GM23338 (cell line): ENCODE measurements around the gene TPO. TPM values are rescaled to one million over a fixed set of nuclear protein-coding genes. Genes with fewer than 3 reads are reported as not detected.

Source experiments
- ATAC-seq: fragments of 200-7000 bp; cut with Tn5 transposase; 3 replicates; pipeline ENCODE4 v1.9.1; 2020
- DNase-seq: peaks from one replicate; pipeline ENCODE4 v3.0.0-alpha.2; 2015; ENCODE audit warnings: low spot score
- H2AFZ ChIP-seq: fragments of 200-600 bp; sonication (generic); 2 replicates; pipeline ENCODE4 v1.8.0; 2016; ENCODE audit warnings: antibody characterized with exemption, mild to moderate bottlenecking, moderate library complexity
- H3F3A ChIP-seq: fragments of 200-600 bp; sonication (generic); replicated peaks from 2 replicates; pipeline ENCODE4 v1.8.0; 2017; ENCODE audit warnings: antibody characterized with exemption, mixed run types, low read depth
- H3K27ac ChIP-seq: fragments of 200-600 bp; sonication (generic); 2 replicates; pipeline ENCODE4 v1.6.1; 2016; ENCODE audit warnings: low read depth
- H3K27me3 ChIP-seq: fragments of 200-600 bp; sonication (generic); 2 replicates; pipeline ENCODE4 v1.8.0; 2016; ENCODE audit warnings: mild to moderate bottlenecking, mixed run types, moderate library complexity; ENCODE audit not compliant: insufficient read depth
- H3K36me3 ChIP-seq: fragments of 200-600 bp; sonication (generic); 2 replicates; pipeline ENCODE4 v1.8.0; 2016; ENCODE audit warnings: mild to moderate bottlenecking; ENCODE audit not compliant: insufficient read depth
- H3K4me1 ChIP-seq: fragments of 200-600 bp; sonication (generic); 2 replicates; pipeline ENCODE4 v1.8.0; 2016; ENCODE audit warnings: mild to moderate bottlenecking, moderate library complexity; ENCODE audit not compliant: insufficient read depth
- H3K4me2 ChIP-seq: fragments of 200-600 bp; sonication (generic); 2 replicates; pipeline ENCODE4 v1.7.1; 2017; ENCODE audit warnings: mixed run types
- H3K4me3 ChIP-seq: fragments of 200-600 bp; sonication (generic); 2 replicates; pipeline ENCODE4 v1.6.1; 2016; ENCODE audit warnings: mixed run types
- H3K79me2 ChIP-seq: fragments of 200-600 bp; sonication (generic); replicated peaks from 2 replicates; pipeline ENCODE4 v1.8.0; 2017; ENCODE audit warnings: mild to moderate bottlenecking; ENCODE audit not compliant: insufficient read depth
- H3K9me2 ChIP-seq: fragments of 200-600 bp; sonication (generic); 2 replicates; pipeline ENCODE4 v1.8.0; 2017; ENCODE audit not compliant: insufficient read depth
- H4K20me1 ChIP-seq: fragments of 200-600 bp; sonication (generic); replicated peaks from 2 replicates; pipeline ENCODE4 v1.8.0; 2017; ENCODE audit warnings: mild to moderate bottlenecking; ENCODE audit not compliant: insufficient read depth
- H3K27ac Mint-ChIP-seq: 2 replicates; pipeline ENCODE4 v1.8.0; 2020; ENCODE audit warnings: inconsistent platforms, mild to moderate bottlenecking, moderate library complexity, mixed read lengths
- H3K27me3 Mint-ChIP-seq: 3 replicates; pipeline ENCODE4 v1.8.0; 2022; ENCODE audit warnings: low read depth, mild to moderate bottlenecking, moderate library complexity, mixed read lengths, inconsistent platforms; ENCODE audit not compliant: insufficient read depth, poor library complexity
- H3K36me3 Mint-ChIP-seq: 3 replicates; pipeline ENCODE4 v1.8.0; 2021; ENCODE audit warnings: low read depth, mild to moderate bottlenecking, inconsistent platforms, moderate library complexity, mixed read lengths
- H3K4me1 Mint-ChIP-seq: 3 replicates; pipeline ENCODE4 v1.8.0; 2020; ENCODE audit warnings: mild to moderate bottlenecking, inconsistent platforms, mixed read lengths
- H3K4me3 Mint-ChIP-seq: 3 replicates; pipeline ENCODE4 v1.8.0; 2021; ENCODE audit warnings: moderate library complexity, mild to moderate bottlenecking, inconsistent platforms, mixed read lengths
- H3K9me3 Mint-ChIP-seq: 3 replicates; pipeline ENCODE4 v1.8.0; 2020; ENCODE audit warnings: moderate library complexity, mild to moderate bottlenecking, inconsistent platforms, mixed read lengths
- CREB1 ChIP-seq: fragments of 250-450 bp; sonication (Bioruptor Pico); IDR thresholded peaks from 2 replicates; pipeline ENCODE4 v1.5.0; 2020; ENCODE audit warnings: low read depth, mild to moderate bottlenecking, moderate library complexity
- EZH2 ChIP-seq: fragments of 200-600 bp; sonication (generic); IDR thresholded peaks from one replicate; pipeline ENCODE4 v1.8.0; 2017; ENCODE audit warnings: antibody characterized with exemption, mild to moderate bottlenecking, low read depth; ENCODE audit not compliant: unreplicated experiment
- EZH2phosphoT487 ChIP-seq: fragments of 200-600 bp; sonication (generic); IDR thresholded peaks from one replicate; pipeline ENCODE4 v1.8.1; 2018; ENCODE audit warnings: antibody characterized with exemption; ENCODE audit not compliant: unreplicated experiment
- JUNB ChIP-seq: IDR thresholded peaks from one replicate; pipeline ENCODE4 v1.6.1; 2016; ENCODE audit warnings: antibody characterized with exemption; ENCODE audit not compliant: unreplicated experiment
- REST ChIP-seq: IDR thresholded peaks from one replicate; pipeline ENCODE4 v1.6.1; 2018; ENCODE audit warnings: antibody characterized with exemption; ENCODE audit not compliant: unreplicated experiment
- ZNF331 ChIP-seq: fragments of 250-450 bp; sonication (Bioruptor Pico); IDR thresholded peaks from 2 replicates; pipeline ENCODE4 v1.5.0; 2020; ENCODE audit warnings: low read depth, mild to moderate bottlenecking, moderate library complexity
- polyA plus RNA-seq: library from polyadenylated mRNA; unstranded; fragments of >200 nt; fragmentation: Nextera tagmentation; extraction: Ambion mirVana; gene quantifications from 2 replicates; pipeline ENCODE4 v1.2.1, GENCODE V29; 2016
- total RNA-seq: library from RNA; depleted of rRNA; stranded (reverse); fragments of >200 nt; shearing (Covaris generic); gene quantifications from 2 replicates; pipeline ENCODE4 v1.2.3, GENCODE V29; 2014
- TF ChIP-seq, protein P1 (sequence below), 2 experiments: fragments of 200-600 bp in 1 of 2; sonication (generic) in 1 of 2; conservative IDR thresholded peaks; 2 replicates each; pipeline versions ENCODE4 v1.5.1 to v1.6.1; 2016 to 2017; ENCODE audit warnings: antibody characterized with exemption in 2 of 2, low read depth in 2 of 2, mild to moderate bottlenecking in 2 of 2, moderate library complexity in 1 of 2

The TPO gene
- total and polyA plus RNA-seq, 2 experiments from 2014 or later, result 0.74 TPM; not detected in 1

DNA sequence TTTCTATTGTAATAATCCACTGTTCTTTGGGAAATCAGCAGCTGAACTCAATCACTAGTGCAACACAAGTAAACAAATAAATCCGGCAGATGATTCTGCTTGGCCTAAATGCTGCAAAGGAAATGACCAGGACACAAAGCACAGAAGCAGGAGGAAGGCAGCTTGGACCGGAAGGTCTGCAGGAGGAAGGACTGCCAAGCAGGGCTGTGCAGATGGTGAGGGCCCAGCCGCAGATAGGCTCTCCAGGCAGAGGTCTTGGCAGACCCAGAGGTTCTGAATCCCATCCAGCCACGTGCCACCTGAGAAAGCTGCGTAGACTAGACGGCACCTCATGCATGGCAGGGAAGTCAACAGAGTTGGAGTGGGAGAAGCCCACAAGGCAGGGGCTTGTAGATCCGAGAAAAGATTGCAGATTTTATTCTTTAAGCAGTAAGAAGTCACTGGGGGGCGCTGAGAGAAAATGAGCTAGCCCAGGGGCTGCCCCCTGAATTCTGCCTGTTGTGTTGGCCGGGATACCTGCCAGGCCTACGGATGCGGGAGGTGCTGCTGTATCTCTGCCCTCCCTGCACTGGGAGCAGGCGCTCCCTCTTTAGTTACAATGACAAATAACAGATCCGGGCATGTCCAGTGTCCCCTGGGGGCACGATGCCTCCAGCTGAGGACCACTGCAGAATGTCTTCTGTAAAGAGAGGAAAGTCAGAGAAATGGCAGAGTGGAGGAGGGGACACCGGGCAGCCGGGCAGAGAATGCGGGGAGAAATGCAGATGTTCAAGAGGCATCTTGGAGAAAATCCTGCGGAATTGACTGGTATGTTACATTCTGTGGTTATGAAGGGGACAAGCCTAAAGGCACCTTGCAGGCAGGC is 177.6 kb downstream of the TPO start:
- Histone ChIP-seq H3F3A (peaks cover 6% of the 10 kb centered on the region; the same call in 1 of the 2 replicates), H3K36me3 (no peaks in the 10 kb centered on the region), H3K9me2 (no peaks in the 10 kb centered on the region), H4K20me1 (no peaks in the 10 kb centered on the region; the same call in 1 of the 2 replicates), H3K27me3 (no peaks in the 10 kb centered on the region), H3K4me1 (0 out of 2 replicates have a peak, but pooled peaks cover 10% of the 10 kb centered on the region), H2AFZ (no peak overlapping the region), H3K4me3 (no peak overlapping the region), H3K79me2 (no peaks in the 10 kb centered on the region), H3K4me2 (peak overlapping the region; percentile 26; the same call in 1 of the 2 replicates), H3K27ac (0 out of 2 replicates have a peak overlapping the region, but pooled peaks have one; percentile 55)
- H3K27ac Mint-ChIP-seq, result peak overlapping the region; percentile 34; the same call in 1 of the 2 replicates
- H3K36me3 Mint-ChIP-seq, result peaks cover 3% of the 10 kb centered on the region; the same call in 1 of the 3 replicates
- H3K4me3 Mint-ChIP-seq, result no peak overlapping the region
- H3K9me3 Mint-ChIP-seq, result no peaks in the 10 kb centered on the region
- ATAC-seq (peak; percentile 21), DNase-seq (peak; percentile 61)
- peaks cover 27% of the 10 kb centered on the region for H3K4me1 Mint-ChIP-seq
- peaks cover 3% of the 10 kb centered on the region for H3K27me3 Mint-ChIP-seq
- TF ChIP-seq CREB1 (no peak), JUNB (no peak), ZNF331 (CRISPR knock-in tag) (no peak)
- TF ChIP-seq, protein P1, sequence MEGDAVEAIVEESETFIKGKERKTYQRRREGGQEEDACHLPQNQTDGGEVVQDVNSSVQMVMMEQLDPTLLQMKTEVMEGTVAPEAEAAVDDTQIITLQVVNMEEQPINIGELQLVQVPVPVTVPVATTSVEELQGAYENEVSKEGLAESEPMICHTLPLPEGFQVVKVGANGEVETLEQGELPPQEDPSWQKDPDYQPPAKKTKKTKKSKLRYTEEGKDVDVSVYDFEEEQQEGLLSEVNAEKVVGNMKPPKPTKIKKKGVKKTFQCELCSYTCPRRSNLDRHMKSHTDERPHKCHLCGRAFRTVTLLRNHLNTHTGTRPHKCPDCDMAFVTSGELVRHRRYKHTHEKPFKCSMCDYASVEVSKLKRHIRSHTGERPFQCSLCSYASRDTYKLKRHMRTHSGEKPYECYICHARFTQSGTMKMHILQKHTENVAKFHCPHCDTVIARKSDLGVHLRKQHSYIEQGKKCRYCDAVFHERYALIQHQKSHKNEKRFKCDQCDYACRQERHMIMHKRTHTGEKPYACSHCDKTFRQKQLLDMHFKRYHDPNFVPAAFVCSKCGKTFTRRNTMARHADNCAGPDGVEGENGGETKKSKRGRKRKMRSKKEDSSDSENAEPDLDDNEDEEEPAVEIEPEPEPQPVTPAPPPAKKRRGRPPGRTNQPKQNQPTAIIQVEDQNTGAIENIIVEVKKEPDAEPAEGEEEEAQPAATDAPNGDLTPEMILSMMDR (conservative IDR thresholded peaks at IDR 0.05; ENCODE audit: low read depth in 2 of 2), result peak; percentile 27 to 56

DNA sequence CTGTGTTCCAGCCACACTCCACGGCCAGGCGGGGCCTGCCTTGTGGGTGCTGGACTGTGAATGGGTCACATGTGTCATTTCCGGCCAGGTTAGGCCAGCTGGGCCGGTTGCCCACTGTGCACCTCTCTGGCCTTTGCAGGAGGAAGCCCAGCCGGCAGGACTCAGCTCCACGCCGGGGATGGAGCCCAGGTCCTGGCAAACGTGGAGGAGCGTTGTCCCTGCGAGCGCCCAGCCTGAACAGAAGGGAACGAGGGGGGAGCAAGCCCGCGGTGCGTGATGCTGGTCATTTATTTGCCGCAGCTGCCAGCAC is 178.2 kb downstream of the TPO start:
- Mint-ChIP-seq H3K9me3 (no peaks in the 10 kb centered on the region), H3K27me3 (peaks cover 3% of the 10 kb centered on the region), H3K27ac (no peak overlapping the region), H3K4me3 (no peak overlapping the region), H3K4me1 (peaks cover 27% of the 10 kb centered on the region), H3K36me3 (peaks cover 3% of the 10 kb centered on the region; the same call in 1 of the 3 replicates)
- H3K4me3 ChIP-seq, result no peak overlapping the region
- H3K4me1 ChIP-seq, result 0 out of 2 replicates have a peak, but pooled peaks cover 10% of the 10 kb centered on the region
- peak overlapping the region; percentile 26; the same call in 1 of the 2 replicates for H3K4me2 ChIP-seq
- DNase-seq, result no peak
- no peaks in the 10 kb centered on the region for H3K79me2 ChIP-seq
- peak overlapping the region; percentile 55; the same call in 1 of the 2 replicates for H3K27ac ChIP-seq
- H3K9me2 ChIP-seq, result no peaks in the 10 kb centered on the region
- H3K27me3 ChIP-seq, result no peaks in the 10 kb centered on the region
- no peak overlapping the region for H2AFZ ChIP-seq
- H3K36me3 ChIP-seq, result no peaks in the 10 kb centered on the region
- ATAC-seq, result peak; percentile 3
- peaks cover 11% of the 10 kb centered on the region for H3F3A ChIP-seq
- no peaks in the 10 kb centered on the region; the same call in 1 of the 2 replicates for H4K20me1 ChIP-seq
- TF ChIP-seq JUNB (no peak), EZH2 (no peak), ZNF331 (CRISPR knock-in tag) (no peak), REST (no peak), EZH2phosphoT487 (no peak)
- TF ChIP-seq, protein P1 (conservative IDR thresholded peaks at IDR 0.05; ENCODE audit: low read depth in 2 of 2), result no peak
